ENCODE results near the gene CAMK1D.

Gene CAMK1D

GRCh38 chr10:12539350-12540164 lies 190.2 kb downstream of the CAMK1D start:
- peak overlapping the region; percentile 84 for H3K27ac ChIP-seq
- no peak overlapping the region; the same call in 1 of the 2 replicates for H2AFZ ChIP-seq (ENCODE audit: low read depth)
- peak overlapping the region; percentile 48 for H3K9ac ChIP-seq
- no peaks in the 10 kb centered on the region for H4K20me1 ChIP-seq (ENCODE audit: insufficient read depth)
- H3K79me2 ChIP-seq (ENCODE audit: insufficient read depth, low read depth): peaks cover 33% of the 10 kb centered on the region
- H3K4me1 ChIP-seq (ENCODE audit: low read depth, poor library complexity, severe bottlenecking): peaks cover 52% of the 10 kb centered on the region
- TF ChIP-seq CTCF (conservative IDR thresholded peaks at IDR 0.05; ENCODE audit: low read depth, low read length): no peak
- H3K4me3 ChIP-seq (IDR thresholded peaks at IDR 0.05; ENCODE audit: insufficient read depth, low read depth, low read length): no peak overlapping the region
- H3K36me3 ChIP-seq (ENCODE audit: insufficient read depth): no peaks in the 10 kb centered on the region
- peak overlapping the region; percentile 50 for H3K4me2 ChIP-seq
- H3K27me3 ChIP-seq (ENCODE audit: insufficient read depth, low read depth): no peaks in the 10 kb centered on the region

GRCh38 chr10:12540341-12540781 lies 191.0 kb downstream of the CAMK1D start:
- Histone ChIP-seq H3K4me1 (ENCODE audit: low read depth, poor library complexity, severe bottlenecking) (peaks cover 52% of the 10 kb centered on the region), H2AFZ (ENCODE audit: low read depth) (peak overlapping the region; percentile 2; the same call in 1 of the 2 replicates), H3K9ac (peak overlapping the region; percentile 48), H3K27me3 (ENCODE audit: insufficient read depth, low read depth) (no peaks in the 10 kb centered on the region), H3K79me2 (ENCODE audit: insufficient read depth, low read depth) (peaks cover 33% of the 10 kb centered on the region), H3K27ac (peak overlapping the region; percentile 84), H4K20me1 (ENCODE audit: insufficient read depth) (no peaks in the 10 kb centered on the region), H3K4me2 (peak overlapping the region; percentile 50), H3K4me3 (IDR thresholded peaks at IDR 0.05; ENCODE audit: insufficient read depth, low read depth, low read length) (no peak overlapping the region), H3K36me3 (ENCODE audit: insufficient read depth) (no peaks in the 10 kb centered on the region)
- TF ChIP-seq CTCF (conservative IDR thresholded peaks at IDR 0.05; ENCODE audit: low read depth, low read length): no peak

GRCh38 chr10:12541446-12542067 lies 192.2 kb downstream of the CAMK1D start:
- Histone ChIP-seq H3K9ac (peak overlapping the region; percentile 48; the same call in 1 of the 2 replicates), H3K4me1 (ENCODE audit: low read depth, poor library complexity, severe bottlenecking) (peaks cover 52% of the 10 kb centered on the region), H3K36me3 (ENCODE audit: insufficient read depth) (no peaks in the 10 kb centered on the region), H3K27ac (peak overlapping the region; percentile 84), H3K4me3 (IDR thresholded peaks at IDR 0.05; ENCODE audit: insufficient read depth, low read depth, low read length) (no peak overlapping the region), H3K27me3 (ENCODE audit: insufficient read depth, low read depth) (no peaks in the 10 kb centered on the region), H3K79me2 (ENCODE audit: insufficient read depth, low read depth) (peaks cover 30% of the 10 kb centered on the region), H2AFZ (ENCODE audit: low read depth) (peak overlapping the region; percentile 2; the same call in 1 of the 2 replicates), H3K4me2 (peak overlapping the region; percentile 50), H4K20me1 (ENCODE audit: insufficient read depth) (no peaks in the 10 kb centered on the region)
- TF ChIP-seq CTCF (conservative IDR thresholded peaks at IDR 0.05; ENCODE audit: low read depth, low read length): no peak

GRCh38 chr10:12542133-12542670 lies 192.9 kb downstream of the CAMK1D start:
- Histone ChIP-seq H3K9ac (no peak overlapping the region; the same call in 1 of the 2 replicates), H3K4me3 (IDR thresholded peaks at IDR 0.05; ENCODE audit: insufficient read depth, low read depth, low read length) (no peak overlapping the region), H3K4me1 (ENCODE audit: low read depth, poor library complexity, severe bottlenecking) (peaks cover 52% of the 10 kb centered on the region), H2AFZ (ENCODE audit: low read depth) (no peak overlapping the region), H3K36me3 (ENCODE audit: insufficient read depth) (no peaks in the 10 kb centered on the region), H3K4me2 (peak overlapping the region; percentile 50; the same call in 1 of the 2 replicates), H3K27ac (peak overlapping the region; percentile 84; the same call in 1 of the 2 replicates), H3K79me2 (ENCODE audit: insufficient read depth, low read depth) (peaks cover 27% of the 10 kb centered on the region), H3K27me3 (ENCODE audit: insufficient read depth, low read depth) (no peaks in the 10 kb centered on the region), H4K20me1 (ENCODE audit: insufficient read depth) (no peaks in the 10 kb centered on the region)
- TF ChIP-seq CTCF (conservative IDR thresholded peaks at IDR 0.05; ENCODE audit: low read depth, low read length): no peak
